HG03354 (cell line): ENCODE data around the gene NLRP6.
"Not testable (repeated sequence)": the region's sequence is repeated elsewhere in the genome, so short reads cannot be mapped to it uniquely, and the experiment has no call there.

Experiments
- ATAC-seq: cut with Tn5 transposase; IDR thresholded peaks from one replicate; pipeline ENCODE4 v1.9.1; 2021; ENCODE audit warnings: mild to moderate bottlenecking; ENCODE audit not compliant: unreplicated experiment, poor library complexity, severe bottlenecking

Gene NLRP6

GRCh38 chr11:332651-333480, 54.7 kb downstream of the NLRP6 start:
- ATAC-seq, result no peak

GRCh38 chr11:333616-334263, 55.5 kb downstream of the NLRP6 start:
- ATAC-seq, result not testable (repeated sequence)

GRCh38 chr11:334264-334994, 56.2 kb downstream of the NLRP6 start:
- no peak for ATAC-seq
